HCT116 (cell line): Measurements from ENCODE around the gene ATP13A4.

Experiments used
- CTCF ChIP-seq, 3 experiments: fragments of 200-600 bp in 1 of 3; sonication (generic) in 1 of 3; IDR thresholded peaks in 2 of 3; conservative IDR thresholded peaks in 1 of 3; 2 replicates each; pipeline ENCODE4 v1.5.1; 2012 to 2017; ENCODE audit warnings: low read depth in 2 of 3, low read length in 2 of 3, antibody characterized with exemption in 1 of 3, borderline replicate concordance in 1 of 3, control low read depth in 1 of 3, mild to moderate bottlenecking in 1 of 3, mixed read lengths in 1 of 3, mixed run types in 1 of 3, moderate library complexity in 1 of 3; ENCODE audit not compliant: insufficient read depth in 1 of 3
- MAX ChIP-seq: IDR thresholded peaks from 2 replicates; pipeline ENCODE4 v1.6.1; 2012
- POLR2A ChIP-seq: IDR thresholded peaks from 2 replicates; pipeline ENCODE4 v1.7.0; 2011; ENCODE audit warnings: borderline replicate concordance; ENCODE audit not compliant: insufficient read depth, insufficient read length; ENCODE audit errors: extremely low read depth
- SIN3A ChIP-seq: IDR thresholded peaks from 2 replicates; pipeline ENCODE4 v1.6.1; 2012; ENCODE audit warnings: low read depth
- YY1 ChIP-seq: IDR thresholded peaks from 2 replicates; pipeline ENCODE4 v1.6.1; 2011; ENCODE audit warnings: low read length, low read depth, moderate library complexity, mild to moderate bottlenecking; ENCODE audit not compliant: insufficient replicate concordance; ENCODE audit errors: extremely low read depth
- ZNF274 ChIP-seq: fragments of 200-500 bp; sonication (Bioruptor generic); IDR thresholded peaks from 2 replicates; pipeline ENCODE4 v1.6.1; 2014; ENCODE audit warnings: mild to moderate bottlenecking, low read depth, low read length, inconsistent platforms

- TF ChIP-seq ZNF274 (no peak), CTCF (IDR thresholded peaks at IDR 0.05 in 2 of 3, conservative IDR thresholded peaks at IDR 0.05 in 1 of 3; ENCODE audit: borderline replicate concordance in 1 of 3, insufficient read depth in 1 of 3, low read depth in 2 of 3, low read length in 2 of 3) (no peak), POLR2A (no peak), MAX (no peak), SIN3A (no peak), YY1 (no peak)
Observed at GRCh38 chr3:193396451-193397244, 158.0 kb downstream of the ATP13A4 start.
